WTC11 (cell line): ENCODE measurements around the gene CARS1. TPM values are rescaled to one million over a fixed set of nuclear protein-coding genes. Genes with fewer than 3 reads are reported as not detected.
A peak's percentile ranks its signal among the peaks of the same experiment; 100 is the strongest.

Experiments
- ATAC-seq: fragments of 200-7000 bp; cut with Tn5 transposase; 2 replicates; pipeline ENCODE4 v1.10.0; 2021; ENCODE audit warnings: mild to moderate bottlenecking, moderate library complexity
- CTCF ChIA-PET: fragments of 300-600 bp; sonication (Branson Sonifier 250); formaldehyde crosslinking; loops from one replicate; lab custom pipeline; 2021; ENCODE audit warnings: antibody characterized with exemption; lab: Charles Lee
- POLR2A ChIA-PET: fragments of 350-600 bp; sonication (Branson Sonifier 250); formaldehyde crosslinking; loops from one replicate; lab custom pipeline; 2021; ENCODE audit warnings: antibody characterized with exemption; lab: Charles Lee
- DNase-seq: peaks from one replicate; pipeline ENCODE4 v3.0.0; 2021; ENCODE audit warnings: low spot score
- H3K27ac Mint-ChIP-seq: 2 replicates; pipeline ENCODE4 v1.8.0; 2021; ENCODE audit warnings: mixed read lengths
- H3K27me3 Mint-ChIP-seq: 2 replicates; pipeline ENCODE4 v1.8.0; 2021; ENCODE audit warnings: low read depth, mild to moderate bottlenecking, moderate library complexity, mixed read lengths
- H3K36me3 Mint-ChIP-seq: 2 replicates; pipeline ENCODE4 v1.8.0; 2021; ENCODE audit warnings: mixed read lengths
- H3K4me1 Mint-ChIP-seq: 2 replicates; pipeline ENCODE4 v1.8.0; 2022; ENCODE audit warnings: mixed read lengths
- H3K4me3 Mint-ChIP-seq: 2 replicates; pipeline ENCODE4 v1.8.0; 2021; ENCODE audit warnings: mild to moderate bottlenecking, moderate library complexity, mixed read lengths
- H3K9me3 Mint-ChIP-seq: 2 replicates; pipeline ENCODE4 v1.8.0; 2021; ENCODE audit warnings: mixed read lengths
- CBFB ChIP-seq: sonication (generic); formaldehyde crosslinking; IDR thresholded peaks from 2 replicates; pipeline ENCODE4 v1.8.1; 2022; ENCODE audit warnings: mild to moderate bottlenecking, low read depth, missing genetic modification reagents
- CREB1 ChIP-seq: sonication (generic); formaldehyde crosslinking; IDR thresholded peaks from 2 replicates; pipeline ENCODE4 v1.8.0; 2023; ENCODE audit warnings: mild to moderate bottlenecking, missing genetic modification reagents
- CREM ChIP-seq: sonication (generic); formaldehyde crosslinking; IDR thresholded peaks from 2 replicates; pipeline ENCODE4 v1.8.1; 2022; ENCODE audit warnings: mild to moderate bottlenecking, missing genetic modification reagents, moderate library complexity
- EMX1 ChIP-seq: fragments of 250-450 bp; sonication (Bioruptor Pico); IDR thresholded peaks from 2 replicates; pipeline ENCODE4 v1.8.0; 2021; ENCODE audit warnings: mild to moderate bottlenecking
- ESRRA ChIP-seq: sonication (generic); formaldehyde crosslinking; IDR thresholded peaks from 2 replicates; pipeline ENCODE4 v1.8.1; 2022; ENCODE audit warnings: mild to moderate bottlenecking, missing genetic modification reagents, borderline replicate concordance
- GRHL2 ChIP-seq: fragments of 250-450 bp; sonication (Bioruptor Pico); IDR thresholded peaks from 2 replicates; pipeline ENCODE4 v1.8.0; 2022; ENCODE audit warnings: mild to moderate bottlenecking, moderate library complexity; ENCODE audit not compliant: insufficient replicate concordance, severe bottlenecking
- JAZF1 ChIP-seq: fragments of 250-450 bp; sonication (Bioruptor Pico); IDR thresholded peaks from 2 replicates; pipeline ENCODE4 v1.9.0; 2021; ENCODE audit warnings: moderate library complexity, mild to moderate bottlenecking, inconsistent platforms
- NFE2L1 ChIP-seq: sonication (generic); formaldehyde crosslinking; IDR thresholded peaks from 2 replicates; pipeline ENCODE4 v1.8.1; 2023; ENCODE audit warnings: missing genetic modification reagents
- NFYB ChIP-seq: sonication (generic); formaldehyde crosslinking; conservative IDR thresholded peaks from 2 replicates; pipeline ENCODE4 v1.8.0; 2022; ENCODE audit warnings: low read depth, missing genetic modification reagents
- PRRX2 ChIP-seq: fragments of 250-450 bp; sonication (Bioruptor Pico); IDR thresholded peaks from 2 replicates; pipeline ENCODE4 v1.8.0; 2021; ENCODE audit warnings: mild to moderate bottlenecking
- RELA ChIP-seq: sonication (generic); formaldehyde crosslinking; IDR thresholded peaks from 2 replicates; pipeline ENCODE4 v1.8.1; 2022; ENCODE audit warnings: missing genetic modification reagents, mild to moderate bottlenecking, borderline replicate concordance
- SP1 ChIP-seq: sonication (generic); formaldehyde crosslinking; conservative IDR thresholded peaks from 2 replicates; pipeline ENCODE4 v1.8.1; 2022; ENCODE audit warnings: missing genetic modification reagents
- TEAD1 ChIP-seq: sonication (generic); formaldehyde crosslinking; IDR thresholded peaks from 2 replicates; pipeline ENCODE4 v1.8.0; 2022; ENCODE audit warnings: mild to moderate bottlenecking, missing genetic modification reagents
- TP53 ChIP-seq: sonication (generic); formaldehyde crosslinking; IDR thresholded peaks from 2 replicates; pipeline ENCODE4 v1.8.1; 2023; ENCODE audit warnings: mild to moderate bottlenecking, missing genetic modification reagents
- ZBTB21 ChIP-seq: sonication (generic); formaldehyde crosslinking; IDR thresholded peaks from 2 replicates; pipeline ENCODE4 v1.8.1; 2023; ENCODE audit warnings: mild to moderate bottlenecking, missing genetic modification reagents, borderline replicate concordance
- ZNF138 ChIP-seq: sonication (generic); formaldehyde crosslinking; conservative IDR thresholded peaks from 2 replicates; pipeline ENCODE4 v1.8.1; 2022; ENCODE audit warnings: mild to moderate bottlenecking, moderate library complexity, missing genetic modification reagents
- ZNF416 ChIP-seq: fragments of 250-450 bp; sonication (Bioruptor Pico); IDR thresholded peaks from 2 replicates; pipeline ENCODE4 v1.9.0; 2021; ENCODE audit warnings: mild to moderate bottlenecking, inconsistent platforms
- ZNF423 ChIP-seq: fragments of 250-450 bp; sonication (Bioruptor Pico); IDR thresholded peaks from 2 replicates; pipeline ENCODE4 v2.1.2; 2022; ENCODE audit warnings: mild to moderate bottlenecking, moderate library complexity
- ZNF671 ChIP-seq: fragments of 250-450 bp; sonication (Bioruptor Pico); IDR thresholded peaks from 2 replicates; pipeline ENCODE4 v1.8.0; 2021; ENCODE audit warnings: mild to moderate bottlenecking
- total RNA-seq: library from RNA; stranded (reverse); gene quantifications from 3 replicates; pipeline ENCODE4 v1.2.3, GENCODE V29; 2021
- TF ChIP-seq, protein P1 (sequence below): fragments of 250-450 bp; sonication (Bioruptor Pico); IDR thresholded peaks from 2 replicates; pipeline ENCODE4 v1.9.0; 2021; ENCODE audit warnings: moderate library complexity, mild to moderate bottlenecking, inconsistent platforms, borderline replicate concordance
- TF ChIP-seq, protein P2 (sequence below): fragments of 250-450 bp; sonication (Bioruptor Pico); IDR thresholded peaks from 2 replicates; pipeline ENCODE4 v2.1.2; 2022; ENCODE audit warnings: mild to moderate bottlenecking, moderate library complexity
- TF ChIP-seq, protein P3 (sequence below): sonication (generic); formaldehyde crosslinking; IDR thresholded peaks from 2 replicates; pipeline ENCODE4 v1.8.1; 2022; ENCODE audit warnings: mild to moderate bottlenecking, moderate library complexity, missing genetic modification reagents
- TF ChIP-seq, protein P4 (sequence below): sonication (generic); formaldehyde crosslinking; IDR thresholded peaks from 2 replicates; pipeline ENCODE4 v1.8.1; 2023; ENCODE audit warnings: mild to moderate bottlenecking, missing genetic modification reagents, moderate library complexity
- TF ChIP-seq, protein P5 (sequence below): sonication (generic); formaldehyde crosslinking; IDR thresholded peaks from 2 replicates; pipeline ENCODE4 v1.8.1; 2022; ENCODE audit warnings: low read depth, mild to moderate bottlenecking, moderate library complexity, missing genetic modification reagents, borderline replicate concordance
- TF ChIP-seq, protein P6 (sequence below): sonication (generic); formaldehyde crosslinking; IDR thresholded peaks from 2 replicates; pipeline ENCODE4 v1.8.0; 2022; ENCODE audit warnings: mild to moderate bottlenecking, missing genetic modification reagents
- TF ChIP-seq, protein P7 (sequence below): sonication (generic); formaldehyde crosslinking; IDR thresholded peaks from 2 replicates; pipeline ENCODE4 v1.8.0; 2022; ENCODE audit warnings: mild to moderate bottlenecking, missing genetic modification reagents
- TF ChIP-seq, protein P8 (sequence below): sonication (generic); formaldehyde crosslinking; IDR thresholded peaks from 2 replicates; pipeline ENCODE4 v1.8.0; 2023; ENCODE audit warnings: missing genetic modification reagents, mild to moderate bottlenecking, borderline replicate concordance

The CARS1 gene
- total RNA-seq, 1 experiment from 2014 or later, result 92.0 TPM

DNA sequence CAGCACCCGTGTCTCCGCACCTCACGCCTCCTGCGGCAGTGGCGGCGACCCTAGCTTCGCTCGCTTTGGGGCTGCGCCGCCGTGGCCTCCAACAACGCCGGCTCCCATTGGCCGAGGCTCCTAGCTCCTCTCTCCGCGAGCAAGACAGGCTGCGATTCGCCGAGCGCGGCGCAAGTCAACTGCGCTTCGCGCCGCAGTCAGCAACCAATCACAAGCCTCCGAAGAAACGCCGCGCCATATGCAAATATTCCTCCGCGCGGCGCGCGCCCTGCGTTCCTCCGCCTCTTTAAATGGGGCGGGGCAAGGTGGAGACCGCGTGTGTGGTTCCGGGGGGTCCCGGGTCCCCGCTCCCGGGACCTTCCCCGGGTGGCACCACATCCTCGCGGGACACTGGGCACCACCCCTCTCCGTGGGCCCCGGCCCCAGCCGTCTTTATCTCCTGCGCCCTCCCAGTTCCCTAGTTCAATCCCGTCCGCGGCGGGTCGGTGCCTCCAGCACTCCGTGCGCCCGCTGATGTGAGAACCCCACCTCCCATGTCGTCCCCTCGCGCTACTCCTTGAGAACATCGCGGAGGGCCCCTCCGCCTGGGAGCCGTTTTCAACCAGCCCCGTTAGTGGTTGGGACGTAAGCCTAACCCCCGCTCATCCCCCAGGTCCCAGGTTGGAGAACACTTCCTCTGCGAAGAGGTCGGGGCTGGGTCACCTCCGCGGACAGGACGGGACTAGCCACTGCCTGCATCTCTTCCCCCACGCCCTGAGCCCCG lies 64.8 kb downstream of the CARS1 start, which contains the start of gene NAP1L4:
NAP1L4 (minus strand) TSS at position 96 of the 763 bp plus-strand sequence. CDS start 13,109 bp downstream, outside the sequence.
- Mint-ChIP-seq H3K27me3 (no peaks in the 10 kb centered on the region; the same call in 1 of the 2 replicates), H3K36me3 (peaks cover 7% of the 10 kb centered on the region), H3K27ac (peak within 1 kb of the TSS; percentile 94), H3K4me3 (peak within 1 kb of the TSS; percentile 99), H3K4me1 (peaks cover 36% of the 10 kb centered on the region), H3K9me3 (no peaks in the 10 kb centered on the region)
- ChIA-PET CTCF (interaction anchor here (0.7 to 3.1 kb wide), 9 partner anchors 11 to 416 kb away, joined by 3 to 11 read pairs (median 5); no protein-coding TSS in a partner anchor), POLR2A (interaction anchor here (0.6 to 1.0 kb wide), 4 partner anchors 9 to 100 kb away, joined by 3 to 5 read pairs (median 4); partner anchors contain the start of gene CARS1)
- peak; percentile 84 for ATAC-seq
- peak; percentile 97 for DNase-seq
- TF ChIP-seq, protein P1, sequence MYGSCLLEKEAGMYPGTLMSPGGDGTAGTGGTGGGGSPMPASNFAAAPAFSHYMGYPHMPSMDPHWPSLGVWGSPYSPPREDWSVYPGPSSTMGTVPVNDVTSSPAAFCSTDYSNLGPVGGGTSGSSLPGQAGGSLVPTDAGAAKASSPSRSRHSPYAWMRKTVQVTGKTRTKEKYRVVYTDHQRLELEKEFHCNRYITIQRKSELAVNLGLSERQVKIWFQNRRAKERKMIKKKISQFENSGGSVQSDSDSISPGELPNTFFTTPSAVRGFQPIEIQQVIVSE (CRISPR knock-in tag), result no peak
- peak; percentile 90 for TF ChIP-seq NFYB
- TF ChIP-seq ZNF138 (CRISPR knock-in tag), result no peak
- TF ChIP-seq ZBTB21, result no peak
- TF ChIP-seq ESRRA (CRISPR knock-in tag), result no peak
- TF ChIP-seq CBFB, result no peak
- TF ChIP-seq PRRX2 (CRISPR knock-in tag), result no peak
- TF ChIP-seq, protein P2, sequence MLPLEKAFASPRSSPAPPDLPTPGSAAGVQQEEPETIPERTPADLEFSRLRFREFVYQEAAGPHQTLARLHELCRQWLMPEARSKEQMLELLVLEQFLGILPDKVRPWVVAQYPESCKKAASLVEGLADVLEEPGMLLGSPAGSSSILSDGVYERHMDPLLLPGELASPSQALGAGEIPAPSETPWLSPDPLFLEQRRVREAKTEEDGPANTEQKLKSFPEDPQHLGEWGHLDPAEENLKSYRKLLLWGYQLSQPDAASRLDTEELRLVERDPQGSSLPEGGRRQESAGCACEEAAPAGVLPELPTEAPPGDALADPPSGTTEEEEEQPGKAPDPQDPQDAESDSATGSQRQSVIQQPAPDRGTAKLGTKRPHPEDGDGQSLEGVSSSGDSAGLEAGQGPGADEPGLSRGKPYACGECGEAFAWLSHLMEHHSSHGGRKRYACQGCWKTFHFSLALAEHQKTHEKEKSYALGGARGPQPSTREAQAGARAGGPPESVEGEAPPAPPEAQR (CRISPR knock-in tag), result no peak
- no peak for TF ChIP-seq JAZF1 (CRISPR knock-in tag)
- no peak for TF ChIP-seq EMX1 (CRISPR knock-in tag)
- TF ChIP-seq, protein P3, sequence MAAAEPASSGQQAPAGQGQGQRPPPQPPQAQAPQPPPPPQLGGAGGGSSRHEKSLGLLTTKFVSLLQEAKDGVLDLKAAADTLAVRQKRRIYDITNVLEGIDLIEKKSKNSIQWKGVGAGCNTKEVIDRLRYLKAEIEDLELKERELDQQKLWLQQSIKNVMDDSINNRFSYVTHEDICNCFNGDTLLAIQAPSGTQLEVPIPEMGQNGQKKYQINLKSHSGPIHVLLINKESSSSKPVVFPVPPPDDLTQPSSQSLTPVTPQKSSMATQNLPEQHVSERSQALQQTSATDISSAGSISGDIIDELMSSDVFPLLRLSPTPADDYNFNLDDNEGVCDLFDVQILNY (CRISPR knock-in tag), result peak; percentile 78
- no peak for TF ChIP-seq GRHL2 (CRISPR knock-in tag)
- TF ChIP-seq CREM (CRISPR knock-in tag), result no peak; the same call in 1 of the 2 replicates
- TF ChIP-seq ZNF423 (CRISPR knock-in tag), result no peak
- 0 out of 2 replicates have a peak, but pooled peaks have one; percentile 49 for TF ChIP-seq ZNF671
- TF ChIP-seq, protein P4, sequence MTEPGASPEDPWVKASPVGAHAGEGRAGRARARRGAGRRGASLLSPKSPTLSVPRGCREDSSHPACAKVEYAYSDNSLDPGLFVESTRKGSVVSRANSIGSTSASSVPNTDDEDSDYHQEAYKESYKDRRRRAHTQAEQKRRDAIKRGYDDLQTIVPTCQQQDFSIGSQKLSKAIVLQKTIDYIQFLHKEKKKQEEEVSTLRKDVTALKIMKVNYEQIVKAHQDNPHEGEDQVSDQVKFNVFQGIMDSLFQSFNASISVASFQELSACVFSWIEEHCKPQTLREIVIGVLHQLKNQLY (CRISPR knock-in tag), result no peak
- TF ChIP-seq, protein P5, sequence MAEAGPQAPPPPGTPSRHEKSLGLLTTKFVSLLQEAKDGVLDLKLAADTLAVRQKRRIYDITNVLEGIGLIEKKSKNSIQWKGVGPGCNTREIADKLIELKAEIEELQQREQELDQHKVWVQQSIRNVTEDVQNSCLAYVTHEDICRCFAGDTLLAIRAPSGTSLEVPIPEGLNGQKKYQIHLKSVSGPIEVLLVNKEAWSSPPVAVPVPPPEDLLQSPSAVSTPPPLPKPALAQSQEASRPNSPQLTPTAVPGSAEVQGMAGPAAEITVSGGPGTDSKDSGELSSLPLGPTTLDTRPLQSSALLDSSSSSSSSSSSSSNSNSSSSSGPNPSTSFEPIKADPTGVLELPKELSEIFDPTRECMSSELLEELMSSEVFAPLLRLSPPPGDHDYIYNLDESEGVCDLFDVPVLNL (CRISPR knock-in tag), result 0 out of 2 replicates have a peak, but pooled peaks have one; percentile 65
- TF ChIP-seq TP53 (CRISPR knock-in tag), result no peak
- TF ChIP-seq, protein P6, sequence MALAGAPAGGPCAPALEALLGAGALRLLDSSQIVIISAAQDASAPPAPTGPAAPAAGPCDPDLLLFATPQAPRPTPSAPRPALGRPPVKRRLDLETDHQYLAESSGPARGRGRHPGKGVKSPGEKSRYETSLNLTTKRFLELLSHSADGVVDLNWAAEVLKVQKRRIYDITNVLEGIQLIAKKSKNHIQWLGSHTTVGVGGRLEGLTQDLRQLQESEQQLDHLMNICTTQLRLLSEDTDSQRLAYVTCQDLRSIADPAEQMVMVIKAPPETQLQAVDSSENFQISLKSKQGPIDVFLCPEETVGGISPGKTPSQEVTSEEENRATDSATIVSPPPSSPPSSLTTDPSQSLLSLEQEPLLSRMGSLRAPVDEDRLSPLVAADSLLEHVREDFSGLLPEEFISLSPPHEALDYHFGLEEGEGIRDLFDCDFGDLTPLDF (CRISPR knock-in tag), result 0 out of 2 replicates have a peak, but pooled peaks have one; percentile 27
- TF ChIP-seq, protein P7, sequence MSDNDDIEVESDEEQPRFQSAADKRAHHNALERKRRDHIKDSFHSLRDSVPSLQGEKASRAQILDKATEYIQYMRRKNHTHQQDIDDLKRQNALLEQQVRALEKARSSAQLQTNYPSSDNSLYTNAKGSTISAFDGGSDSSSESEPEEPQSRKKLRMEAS, result peak; percentile 83
- TF ChIP-seq, protein P8, sequence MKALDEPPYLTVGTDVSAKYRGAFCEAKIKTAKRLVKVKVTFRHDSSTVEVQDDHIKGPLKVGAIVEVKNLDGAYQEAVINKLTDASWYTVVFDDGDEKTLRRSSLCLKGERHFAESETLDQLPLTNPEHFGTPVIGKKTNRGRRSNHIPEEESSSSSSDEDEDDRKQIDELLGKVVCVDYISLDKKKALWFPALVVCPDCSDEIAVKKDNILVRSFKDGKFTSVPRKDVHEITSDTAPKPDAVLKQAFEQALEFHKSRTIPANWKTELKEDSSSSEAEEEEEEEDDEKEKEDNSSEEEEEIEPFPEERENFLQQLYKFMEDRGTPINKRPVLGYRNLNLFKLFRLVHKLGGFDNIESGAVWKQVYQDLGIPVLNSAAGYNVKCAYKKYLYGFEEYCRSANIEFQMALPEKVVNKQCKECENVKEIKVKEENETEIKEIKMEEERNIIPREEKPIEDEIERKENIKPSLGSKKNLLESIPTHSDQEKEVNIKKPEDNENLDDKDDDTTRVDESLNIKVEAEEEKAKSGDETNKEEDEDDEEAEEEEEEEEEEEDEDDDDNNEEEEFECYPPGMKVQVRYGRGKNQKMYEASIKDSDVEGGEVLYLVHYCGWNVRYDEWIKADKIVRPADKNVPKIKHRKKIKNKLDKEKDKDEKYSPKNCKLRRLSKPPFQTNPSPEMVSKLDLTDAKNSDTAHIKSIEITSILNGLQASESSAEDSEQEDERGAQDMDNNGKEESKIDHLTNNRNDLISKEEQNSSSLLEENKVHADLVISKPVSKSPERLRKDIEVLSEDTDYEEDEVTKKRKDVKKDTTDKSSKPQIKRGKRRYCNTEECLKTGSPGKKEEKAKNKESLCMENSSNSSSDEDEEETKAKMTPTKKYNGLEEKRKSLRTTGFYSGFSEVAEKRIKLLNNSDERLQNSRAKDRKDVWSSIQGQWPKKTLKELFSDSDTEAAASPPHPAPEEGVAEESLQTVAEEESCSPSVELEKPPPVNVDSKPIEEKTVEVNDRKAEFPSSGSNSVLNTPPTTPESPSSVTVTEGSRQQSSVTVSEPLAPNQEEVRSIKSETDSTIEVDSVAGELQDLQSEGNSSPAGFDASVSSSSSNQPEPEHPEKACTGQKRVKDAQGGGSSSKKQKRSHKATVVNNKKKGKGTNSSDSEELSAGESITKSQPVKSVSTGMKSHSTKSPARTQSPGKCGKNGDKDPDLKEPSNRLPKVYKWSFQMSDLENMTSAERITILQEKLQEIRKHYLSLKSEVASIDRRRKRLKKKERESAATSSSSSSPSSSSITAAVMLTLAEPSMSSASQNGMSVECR (CRISPR knock-in tag), result no peak
- TF ChIP-seq NFE2L1 (CRISPR knock-in tag), result no peak
- peak; percentile 65; the same call in 1 of the 2 replicates for TF ChIP-seq SP1
- TF ChIP-seq TEAD1, result peak; percentile 55
- no peak for TF ChIP-seq RELA (CRISPR knock-in tag)
- no peak for TF ChIP-seq ZNF416 (CRISPR knock-in tag)
- TF ChIP-seq CREB1 (CRISPR knock-in tag), result no peak; the same call in 1 of the 2 replicates
